NK-92 (cell line): ENCODE measurements around the gene PDLIM1.
"Not testable (repeated sequence)": the region's sequence is repeated elsewhere in the genome, so short reads cannot be mapped to it uniquely, and the experiment has no call there.

Experiments
- DNase-seq: peaks from one replicate; lab custom pipeline; 2025; ENCODE audit not compliant: unreplicated experiment; lab: John Stamatoyannopoulos, UW

The PDLIM1 gene

DNA sequence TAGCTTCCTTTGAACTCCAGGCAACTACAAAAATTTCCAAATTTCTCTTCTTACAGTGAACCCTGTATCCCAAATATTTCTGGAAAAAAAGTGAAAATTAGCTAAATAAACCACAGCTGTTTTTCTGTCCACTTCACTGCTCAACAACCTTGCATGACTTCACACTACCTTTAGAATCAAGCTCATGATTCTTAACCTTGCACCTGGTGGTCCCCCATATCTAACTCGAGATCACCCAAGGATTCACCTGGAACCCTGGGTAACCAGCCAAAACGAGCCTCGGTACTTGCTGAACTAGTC lies 47.5 kb downstream of the PDLIM1 start:
- no peak for DNase-seq

DNA sequence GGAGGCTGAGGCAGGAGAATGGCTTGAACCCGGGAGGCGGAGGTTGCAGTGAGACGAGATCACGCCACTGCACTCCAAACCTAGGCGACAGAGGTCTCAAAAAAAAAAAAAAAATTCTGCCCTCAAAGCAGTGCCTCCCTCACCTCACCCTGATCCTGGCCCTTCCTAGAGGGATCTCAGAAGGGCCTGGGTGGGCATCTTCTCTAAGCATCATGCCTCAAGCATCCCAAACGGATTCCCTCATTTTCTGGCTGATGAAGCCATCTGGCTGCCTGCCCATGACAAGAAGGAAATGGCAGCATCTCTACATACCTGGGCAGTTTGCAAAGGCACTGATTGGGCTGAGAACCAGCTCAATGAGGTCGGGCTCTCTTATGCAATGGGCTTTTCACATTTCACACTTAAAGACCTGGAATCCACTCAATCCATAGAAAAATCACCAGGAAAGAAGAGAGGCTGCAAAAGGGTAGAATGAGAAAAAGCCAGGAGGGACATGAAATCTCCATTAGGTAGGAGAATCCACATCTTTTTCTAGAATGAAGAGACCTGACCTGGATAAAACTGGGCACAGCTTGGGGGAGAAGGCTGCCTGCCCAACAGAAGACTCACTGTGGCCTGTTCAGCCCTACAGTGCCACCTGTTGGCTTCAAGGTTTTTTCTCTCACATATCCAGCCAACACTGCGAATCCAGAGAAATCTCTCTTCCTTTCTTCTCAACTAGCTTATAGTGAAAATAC lies 48.1 kb downstream of the PDLIM1 start:
- no peak for DNase-seq

DNA sequence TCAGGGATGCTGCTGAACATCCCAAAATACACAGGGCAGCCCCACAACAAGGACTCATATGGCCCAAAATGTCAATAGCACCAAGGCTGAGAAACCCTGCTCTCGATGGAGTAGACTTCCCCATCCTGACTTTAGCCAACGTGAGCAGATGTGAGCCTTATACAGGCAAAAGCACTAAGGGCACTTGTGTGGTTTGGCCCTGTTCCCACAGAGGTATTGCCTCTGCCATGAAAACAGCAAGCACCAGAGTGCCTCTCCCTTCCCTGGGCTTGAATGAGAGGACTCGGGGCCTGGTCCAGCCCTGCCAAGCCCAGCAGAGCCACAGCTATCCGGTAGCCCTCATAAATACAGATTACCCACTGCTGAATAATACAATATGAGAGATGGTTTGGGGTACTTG lies 49.3 kb downstream of the PDLIM1 start:
- DNase-seq = no peak

DNA sequence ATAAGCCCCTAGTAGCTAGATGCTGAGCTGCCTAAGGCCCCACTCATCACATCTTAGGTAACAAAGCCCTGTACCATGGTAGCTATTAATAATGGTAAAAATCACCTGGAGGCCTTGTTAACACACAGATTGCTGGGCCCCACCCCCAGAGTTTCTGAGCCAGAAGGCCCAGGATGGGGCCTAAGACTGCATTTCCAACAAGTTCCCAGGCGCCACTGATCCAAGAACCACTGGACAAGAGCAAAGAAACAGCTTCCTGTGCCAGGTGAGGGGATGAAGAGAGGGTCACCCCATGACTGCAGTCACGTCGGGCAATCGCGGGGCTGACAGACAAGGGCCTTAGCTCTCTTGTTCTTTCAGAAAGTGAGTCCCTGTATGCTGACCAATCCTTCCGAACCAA lies 50.0 kb downstream of the PDLIM1 start:
- no peak for DNase-seq

DNA sequence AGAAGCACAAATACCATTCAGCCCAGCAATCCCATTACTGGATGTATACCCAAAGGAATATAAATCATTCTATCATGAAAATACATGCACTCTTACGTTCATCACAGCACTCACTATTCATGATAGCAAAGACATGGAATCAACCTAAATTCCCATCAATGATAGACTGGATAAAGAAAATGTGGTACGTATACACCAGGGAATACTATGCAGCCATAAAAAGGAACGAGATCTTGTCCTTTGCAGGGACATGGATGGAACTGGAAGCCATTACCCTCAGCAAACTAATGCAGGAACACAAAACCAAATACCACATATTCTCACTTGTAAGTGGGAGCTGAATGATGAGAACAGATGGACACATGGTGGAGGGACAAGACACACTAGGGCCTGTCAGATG lies 50.7 kb downstream of the PDLIM1 start:
- DNase-seq = not testable (repeated sequence)

DNA sequence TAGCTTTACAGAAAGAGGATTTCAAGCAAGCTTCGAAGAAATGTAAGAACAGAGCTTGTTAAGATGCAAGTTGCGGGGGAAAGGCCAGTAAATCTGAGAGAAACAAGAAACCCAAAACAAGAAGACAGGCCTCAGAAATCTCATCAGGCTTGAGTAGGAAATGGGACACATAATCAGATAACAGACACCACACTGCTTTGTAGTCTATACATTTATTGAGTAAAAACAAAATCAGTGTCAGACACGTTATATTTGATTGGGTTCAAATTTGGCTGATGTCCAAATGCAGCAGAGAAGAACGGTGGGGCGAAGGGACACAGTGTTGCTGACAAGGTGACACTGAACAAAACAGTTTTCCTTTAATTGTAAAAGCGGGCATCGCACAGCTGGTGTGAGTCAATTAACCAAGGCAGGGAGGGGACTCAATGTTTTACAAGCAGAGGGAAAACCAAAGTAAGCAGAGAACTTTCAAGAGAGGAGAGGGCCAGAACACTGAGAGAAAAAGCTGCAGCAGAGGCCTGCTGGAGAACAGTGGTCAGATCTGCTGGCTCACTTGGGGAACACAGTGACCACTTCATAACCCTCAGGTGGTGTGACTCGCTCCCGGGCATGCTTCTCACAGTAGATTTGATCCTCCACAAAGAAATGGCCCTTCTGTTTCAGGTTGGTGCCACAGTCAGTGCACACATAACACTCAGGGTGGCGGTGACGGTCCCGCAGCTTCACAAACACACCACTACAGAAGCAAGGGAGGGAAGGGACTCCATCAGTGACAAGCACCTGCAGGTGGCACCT lies 53.2 kb downstream of the PDLIM1 start:
- DNase-seq = no peak

DNA sequence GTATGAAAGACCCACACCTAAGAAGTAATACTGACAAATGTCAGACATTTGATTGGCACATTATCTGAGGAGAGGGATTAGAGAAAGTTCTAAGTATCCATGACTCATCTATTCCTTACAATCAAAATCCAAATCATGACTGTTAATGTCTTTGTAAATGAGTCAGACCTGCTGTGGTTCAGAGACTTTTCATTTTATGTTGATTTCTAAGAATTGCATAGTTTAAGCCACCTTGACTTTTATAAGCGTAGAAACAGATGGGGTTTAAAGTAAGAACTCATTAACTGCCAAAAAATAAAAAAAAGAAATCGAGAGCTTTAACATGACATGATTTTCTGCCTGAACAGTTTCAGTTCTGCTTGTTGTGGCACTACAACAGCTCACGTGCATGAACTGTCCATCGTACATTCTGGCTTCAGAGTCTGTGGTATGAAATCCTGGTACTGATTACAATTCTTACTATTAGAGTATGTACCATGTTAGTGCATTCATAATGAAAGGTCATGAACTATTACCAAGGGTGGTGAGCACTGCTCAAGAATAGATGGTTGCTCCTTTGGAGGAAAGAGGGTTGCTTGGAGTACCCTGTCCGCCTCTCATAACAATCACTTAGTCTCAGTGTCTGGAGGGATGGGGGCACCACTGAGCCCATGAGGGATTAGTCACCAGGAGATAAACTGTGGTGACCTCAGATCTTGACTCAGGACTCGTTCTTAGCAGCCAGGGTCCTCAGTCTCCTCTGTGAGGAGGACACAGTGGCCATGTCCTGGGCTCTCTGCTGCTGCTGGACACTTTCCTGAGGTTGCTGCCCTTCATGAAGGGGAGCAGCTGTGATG lies 54.5 kb downstream of the PDLIM1 start:
- DNase-seq = no peak

DNA sequence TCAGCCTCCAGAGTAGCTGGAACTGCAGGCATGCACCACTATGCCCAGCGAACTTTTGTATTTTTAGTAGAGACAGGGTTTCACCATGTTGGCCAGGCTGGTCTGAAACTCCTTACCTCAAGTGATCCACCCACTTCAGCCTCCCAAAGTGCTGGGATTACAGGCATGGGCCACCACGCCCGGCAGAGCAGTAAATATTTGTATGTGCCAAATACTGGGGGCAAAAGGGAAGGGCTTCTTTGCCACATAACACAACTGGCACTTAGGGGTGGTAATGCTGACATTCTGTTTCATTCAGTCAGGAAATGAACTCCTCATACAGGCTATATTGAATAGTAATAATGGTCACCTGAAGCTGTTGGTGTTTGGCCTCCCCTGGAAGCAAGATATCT lies 55.1 kb downstream of the PDLIM1 start:
- no peak for DNase-seq

DNA sequence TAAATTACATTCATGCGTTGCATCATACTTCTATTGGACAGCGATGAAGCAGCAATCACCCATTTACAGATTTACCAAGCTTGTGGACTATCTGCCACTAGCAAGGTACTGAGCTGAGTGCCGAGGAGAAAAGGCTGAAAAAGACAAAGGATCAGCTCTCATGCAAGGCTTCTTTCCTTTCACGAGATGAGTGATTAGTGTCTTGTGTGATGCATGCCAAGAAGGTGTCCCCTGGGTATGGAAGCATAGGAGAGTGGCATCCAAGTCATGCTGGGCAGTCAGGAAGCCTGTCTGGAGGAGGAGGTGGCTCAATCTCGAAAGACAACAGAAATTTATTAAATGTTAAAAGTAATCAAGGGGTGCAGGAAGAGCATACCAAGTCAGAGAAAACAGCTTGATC lies 55.9 kb downstream of the PDLIM1 start:
- no peak for DNase-seq

DNA sequence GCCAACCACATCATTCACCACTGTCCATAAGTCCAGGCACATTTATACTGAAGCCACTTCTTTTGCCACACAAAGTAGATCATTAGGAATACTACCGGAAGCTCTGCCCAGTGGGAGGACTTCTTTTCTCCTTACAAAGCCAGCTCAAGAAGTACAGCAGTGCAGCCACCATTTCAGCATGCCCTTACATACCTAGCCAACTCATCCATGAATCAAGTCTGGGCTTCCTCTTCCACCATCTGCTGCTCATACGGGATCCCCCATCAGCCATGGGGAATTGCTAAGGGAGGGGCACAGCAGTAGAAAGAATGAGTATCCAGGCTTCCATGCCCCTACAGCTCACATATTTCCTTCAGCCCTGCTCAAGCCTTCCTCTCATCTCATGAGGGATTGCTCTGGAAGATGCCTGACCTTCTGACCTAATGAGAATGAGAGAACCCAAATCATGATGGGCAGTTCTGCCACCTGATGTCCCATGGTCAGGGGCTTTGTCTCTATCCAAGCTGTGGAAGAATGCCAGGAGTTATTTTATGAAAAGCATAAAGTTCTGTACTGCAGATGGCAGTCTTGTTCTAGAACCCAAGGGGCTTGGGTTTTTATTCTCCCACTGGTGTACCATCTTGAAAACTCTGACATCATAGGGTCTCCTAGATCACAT lies 57.3 kb downstream of the PDLIM1 start:
- no peak for DNase-seq

DNA sequence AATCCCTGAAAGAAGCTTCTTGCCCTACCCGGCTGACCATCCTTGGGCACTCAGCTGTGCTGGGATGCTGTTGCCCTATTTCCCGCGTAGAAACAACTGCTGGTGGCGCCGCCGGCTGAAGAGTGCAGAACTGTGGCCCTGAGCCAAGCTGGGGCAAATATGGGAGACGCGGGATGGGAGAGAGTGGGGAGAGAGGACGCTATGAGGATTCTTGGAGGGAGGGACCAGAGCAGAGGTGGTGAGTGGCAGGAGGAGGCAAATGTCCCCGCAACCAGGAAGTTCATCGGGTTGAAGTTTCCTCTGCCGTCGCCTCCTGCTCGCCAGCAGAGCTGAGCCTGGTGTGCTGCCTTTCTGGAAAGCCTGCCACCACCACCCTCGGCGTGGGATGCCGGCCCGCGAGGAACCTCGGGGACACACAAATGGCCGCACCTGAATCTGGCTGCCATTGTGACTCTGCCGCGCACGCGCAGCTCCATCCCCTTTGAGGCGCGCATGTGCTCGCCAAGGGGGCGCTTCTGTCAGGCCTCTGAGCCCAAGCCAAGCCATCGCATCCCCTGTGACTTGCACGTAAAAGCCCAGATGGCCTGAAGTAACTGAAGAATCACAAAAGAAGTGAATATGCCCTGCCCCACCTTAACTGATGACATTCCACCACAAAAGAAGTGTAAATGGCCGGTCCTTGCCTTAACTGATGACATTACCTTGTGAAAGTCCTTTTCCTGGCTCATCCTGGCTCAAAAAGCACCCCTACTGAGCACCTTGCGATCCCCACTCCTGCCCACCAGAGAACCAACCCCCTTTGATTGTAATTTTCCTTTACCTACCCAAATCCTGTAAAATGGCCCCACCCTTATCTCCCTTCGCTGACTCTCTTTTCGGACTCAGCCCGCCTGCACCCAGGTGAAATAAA lies 59.9 kb downstream of the PDLIM1 start:
- DNase-seq = not testable (repeated sequence)

DNA sequence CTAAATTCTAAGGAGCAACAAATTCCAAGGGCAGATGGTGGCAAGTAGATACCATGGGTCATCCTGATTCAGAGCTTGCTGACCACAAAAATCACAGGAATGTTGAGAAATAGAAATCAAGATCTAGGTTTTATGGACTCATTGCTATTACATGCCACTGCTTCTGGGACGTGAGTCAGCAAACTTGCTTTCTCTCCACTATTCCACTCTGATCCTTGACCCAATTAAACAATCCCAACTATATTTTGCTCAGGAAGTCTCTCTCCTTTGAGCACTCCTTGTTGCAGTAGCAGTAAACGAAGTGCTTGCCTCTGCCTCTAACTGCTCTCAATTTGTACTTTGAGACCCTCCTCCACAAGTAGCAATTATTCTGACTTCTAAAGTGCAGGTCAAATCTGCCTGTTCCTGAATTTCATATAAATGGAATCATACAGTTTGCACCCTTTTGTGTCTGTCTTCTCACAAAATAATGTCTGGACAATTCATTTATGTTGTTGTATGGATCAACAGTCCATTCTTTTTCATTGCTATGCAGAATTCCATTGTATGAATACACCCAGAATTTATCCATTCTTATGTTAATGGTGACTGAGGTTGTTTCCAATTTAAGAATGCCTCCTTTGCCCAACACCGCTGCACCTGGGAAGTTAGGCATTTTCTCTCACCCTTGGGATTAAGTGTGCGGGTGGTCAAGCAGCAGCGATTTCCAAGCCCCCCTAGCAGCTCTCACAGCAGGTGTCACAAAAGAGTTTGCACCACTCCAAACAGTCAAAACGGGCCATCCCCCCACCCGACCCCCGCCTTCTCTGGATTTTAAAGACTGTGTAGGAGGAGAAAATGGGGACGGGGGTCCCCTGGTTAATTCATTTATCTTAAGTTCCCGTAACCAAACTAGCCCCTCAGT lies 60.8 kb downstream of the PDLIM1 start:
- DNase-seq = no peak

DNA sequence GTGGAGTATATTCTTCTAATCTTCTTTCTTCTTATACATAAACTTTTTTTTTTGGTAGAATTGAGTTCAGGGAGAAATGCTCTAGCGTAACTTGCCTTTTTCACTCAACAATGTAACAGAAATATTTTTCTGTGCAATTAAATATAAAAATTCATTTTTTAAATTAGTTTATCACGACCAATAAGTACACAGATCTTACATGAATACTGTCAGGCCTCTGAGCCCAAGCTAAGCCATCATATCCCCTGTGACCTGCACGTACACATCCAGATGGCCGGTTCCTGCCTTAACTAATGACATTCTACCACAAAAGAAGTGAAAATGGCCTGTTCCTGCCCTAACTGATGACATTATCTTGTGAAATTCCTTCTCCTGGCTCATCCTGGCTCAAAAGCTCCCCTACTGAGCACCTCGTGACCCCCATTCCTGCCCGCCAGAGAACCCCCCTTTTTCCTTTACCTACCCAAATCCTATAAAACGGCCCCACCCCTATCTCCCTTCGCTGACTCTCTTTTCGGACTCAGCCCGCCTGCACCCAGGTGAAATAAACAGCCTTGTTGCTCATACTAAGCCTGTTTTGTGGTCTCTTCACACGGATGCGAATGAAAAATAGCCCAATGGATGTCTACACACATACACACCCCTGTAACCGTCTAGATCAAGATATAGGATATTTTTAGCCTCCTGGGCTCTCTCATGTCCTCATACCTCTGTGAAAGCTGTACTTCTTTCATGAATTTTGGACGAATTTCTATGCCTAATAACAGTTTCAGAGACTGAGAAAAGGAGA lies 61.7 kb downstream of the PDLIM1 start:
- not testable (repeated sequence) for DNase-seq

DNA sequence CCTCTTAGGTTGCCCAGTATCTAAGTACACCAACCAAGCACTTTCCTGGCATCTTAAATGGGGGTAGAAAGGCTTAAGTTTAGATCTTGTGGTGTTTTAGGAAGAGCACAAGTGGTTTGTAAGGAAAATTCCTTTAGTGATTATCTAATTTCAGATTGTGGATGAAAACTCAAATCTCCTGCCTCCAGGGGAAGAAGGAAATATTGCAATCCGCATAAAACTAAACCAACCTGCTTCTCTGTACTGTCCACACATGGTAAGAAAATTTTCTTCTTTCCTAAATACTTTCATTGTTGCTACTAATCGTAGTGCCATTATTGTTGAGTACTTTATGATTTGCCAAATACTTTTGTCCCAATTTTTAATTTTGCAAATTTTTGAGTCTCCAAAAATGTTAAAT lies 65.7 kb downstream of the PDLIM1 start:
- DNase-seq = no peak

DNA sequence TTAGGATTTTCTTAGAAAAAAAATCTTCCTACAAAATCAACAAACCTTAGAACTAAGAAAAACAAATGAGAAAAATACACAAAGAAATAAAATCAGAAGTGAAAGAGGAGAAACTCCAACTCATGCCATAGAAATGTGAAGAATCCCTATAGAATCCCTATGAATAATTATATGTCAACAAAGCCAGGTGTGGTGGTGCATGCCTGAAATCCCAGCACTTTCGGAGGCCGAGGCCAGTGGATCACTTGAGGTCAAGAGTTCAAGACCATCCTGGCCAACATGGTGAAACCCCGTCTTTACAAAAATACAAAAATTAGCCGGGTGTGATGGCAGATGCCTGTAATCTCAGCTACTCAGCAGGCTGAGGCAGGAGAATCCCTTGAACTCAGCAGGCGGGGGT lies 69.7 kb downstream of the PDLIM1 start:
- DNase-seq = no peak

DNA sequence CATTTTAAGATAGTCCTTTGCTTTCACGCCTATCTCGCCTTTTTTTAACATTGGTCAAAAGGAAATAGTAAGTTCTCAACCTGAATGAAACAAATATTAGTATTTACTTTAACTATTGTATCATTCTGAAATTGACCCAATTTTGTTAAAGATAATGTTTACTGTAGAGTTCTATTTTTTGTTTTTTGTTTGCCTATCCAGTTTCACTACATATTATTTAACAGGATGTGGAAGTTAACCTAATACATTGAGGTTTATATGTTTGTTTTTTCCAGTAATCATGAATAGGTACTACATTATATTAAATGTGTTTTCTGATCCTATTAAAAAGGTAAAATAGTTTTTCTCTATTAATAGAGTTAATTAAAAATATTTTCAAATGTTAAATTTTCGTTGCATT lies 70.3 kb downstream of the PDLIM1 start:
- DNase-seq = no peak

DNA sequence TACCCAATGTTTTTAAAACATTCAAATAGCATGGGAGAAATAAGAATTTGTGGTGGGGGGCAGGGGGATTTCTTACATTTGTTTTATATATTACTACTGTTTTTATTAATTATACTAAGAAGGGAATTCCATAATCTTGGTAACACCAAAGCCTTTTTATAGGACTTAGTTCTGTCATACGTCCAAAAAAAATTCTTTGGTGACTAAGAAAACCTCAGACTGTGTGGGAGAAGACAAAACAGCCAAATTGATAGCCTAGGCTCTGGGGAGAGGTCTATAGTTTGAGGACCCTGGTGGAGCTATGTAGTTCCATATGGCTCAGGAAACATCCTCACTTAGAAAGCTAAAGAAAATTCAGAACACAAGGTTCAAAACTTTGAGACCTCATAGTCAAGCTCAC lies 73.3 kb downstream of the PDLIM1 start:
- DNase-seq = no peak

DNA sequence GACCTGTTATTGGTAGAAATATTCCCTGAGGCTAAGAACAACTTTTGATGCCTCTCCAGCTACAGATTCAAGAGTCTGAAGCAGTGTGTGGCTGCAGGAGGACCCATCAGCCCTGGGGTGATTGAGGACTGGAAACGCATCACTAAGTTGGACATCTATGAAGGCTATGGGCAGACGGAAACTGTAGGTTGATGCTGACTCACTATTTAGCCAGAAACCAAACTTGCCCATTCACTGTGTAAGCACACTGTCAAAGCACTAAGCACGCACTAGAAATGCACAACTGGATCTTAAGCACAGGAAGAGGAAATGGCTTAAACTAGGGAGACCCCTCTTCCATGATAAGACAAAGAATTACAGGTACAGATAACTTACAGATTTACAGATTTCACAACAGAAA lies 76.0 kb downstream of the PDLIM1 start:
- DNase-seq = no peak

DNA sequence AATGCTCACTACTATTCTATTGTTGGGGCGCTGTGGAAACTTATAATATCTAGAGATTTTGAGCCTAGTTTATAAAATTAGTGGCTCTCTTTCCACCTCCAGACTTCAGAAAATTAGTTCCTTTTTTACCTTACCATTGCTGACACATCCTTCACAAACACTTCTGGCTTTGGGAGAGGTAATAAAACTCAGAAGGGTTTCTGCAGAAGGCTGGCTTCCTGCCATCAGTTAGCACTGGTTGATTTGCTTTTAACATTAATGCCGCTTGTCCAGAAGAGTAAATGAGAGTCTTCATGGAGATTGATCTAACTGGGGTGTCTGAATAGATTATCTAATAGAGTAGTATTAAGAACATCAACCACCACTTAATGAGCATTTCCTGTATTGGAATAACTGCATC lies 76.4 kb downstream of the PDLIM1 start:
- DNase-seq = no peak
